Measurements from ENCODE around the gene ADPRS. TPM values are rescaled to one million over a fixed set of nuclear protein-coding genes. Genes with fewer than 3 reads are reported as not detected.

Gene ADPRS
- total RNA-seq, 1 donor from 2014 or later, result 28.7 TPM

GRCh38 chr1:36062315-36062714, 26.4 kb upstream of the ADPRS start:
- Histone ChIP-seq H3K9ac (ENCODE audit: low read length) (no peak overlapping the region), H3K27ac (ENCODE audit: low read depth, low read length) (no peak overlapping the region), H3K27me3 (ENCODE audit: insufficient read depth, low read length) (no peaks in the 10 kb centered on the region), H4K20me1 (ENCODE audit: insufficient read depth, low read length) (no peaks in the 10 kb centered on the region), H3K9me3 (ENCODE audit: insufficient read depth, low read depth, low read length) (no peaks in the 10 kb centered on the region), H3K79me2 (ENCODE audit: insufficient read depth, low read length) (no peaks in the 10 kb centered on the region), H3K36me3 (ENCODE audit: insufficient read depth, low read length) (no peaks in the 10 kb centered on the region), H3K4me3 (ENCODE audit: insufficient read depth, low read depth, low read length) (no peak overlapping the region), H3K4me1 (ENCODE audit: insufficient read depth, low read length) (no peaks in the 10 kb centered on the region), H2AFZ (ENCODE audit: low read depth, low read length) (no peak overlapping the region), H3K4me2 (ENCODE audit: low read length) (no peak overlapping the region)
- no peak overlapping the region for H3K4me3 Mint-ChIP-seq (ENCODE audit: unreplicated experiment)
- no peak for TF ChIP-seq EZH2 (IDR thresholded peaks at IDR 0.05; ENCODE audit: insufficient read depth, low read length)
- TF ChIP-seq CTCF (IDR thresholded peaks at IDR 0.05; ENCODE audit: insufficient read depth, low read depth, low read length), result no peak
- peaks cover 2% of the 10 kb centered on the region for H3K36me3 Mint-ChIP-seq (ENCODE audit: low read depth, unreplicated experiment)
- no peaks in the 10 kb centered on the region for H3K9me3 Mint-ChIP-seq (ENCODE audit: unreplicated experiment)
- no peak for DNase-seq (ENCODE audit: low read depth)
- FAIRE-seq, result no peak
- no peaks in the 10 kb centered on the region for H3K4me1 Mint-ChIP-seq (ENCODE audit: low read depth, unreplicated experiment)
- H3K27me3 Mint-ChIP-seq (ENCODE audit: low read depth, unreplicated experiment), result no peaks in the 10 kb centered on the region
- no peak overlapping the region for H3K27ac Mint-ChIP-seq (ENCODE audit: unreplicated experiment)

GRCh38 chr1:36067871-36068270, 20.8 kb upstream of the ADPRS start:
- TF ChIP-seq EZH2 (IDR thresholded peaks at IDR 0.05; ENCODE audit: insufficient read depth, low read length), result no peak
- TF ChIP-seq CTCF (IDR thresholded peaks at IDR 0.05; ENCODE audit: insufficient read depth, low read depth, low read length), result no peak
- H3K27ac ChIP-seq (ENCODE audit: low read depth, low read length), result no peak overlapping the region
- Mint-ChIP-seq H3K27me3 (ENCODE audit: low read depth, unreplicated experiment) (no peaks in the 10 kb centered on the region), H3K4me1 (ENCODE audit: low read depth, unreplicated experiment) (no peaks in the 10 kb centered on the region), H3K9me3 (ENCODE audit: unreplicated experiment) (no peaks in the 10 kb centered on the region), H3K27ac (ENCODE audit: unreplicated experiment) (no peak overlapping the region), H3K36me3 (ENCODE audit: low read depth, unreplicated experiment) (no peaks in the 10 kb centered on the region), H3K4me3 (ENCODE audit: unreplicated experiment) (no peak overlapping the region)
- no peak overlapping the region for H2AFZ ChIP-seq (ENCODE audit: low read depth, low read length)
- H3K9ac ChIP-seq (ENCODE audit: low read length), result no peak overlapping the region
- H3K4me1 ChIP-seq (ENCODE audit: insufficient read depth, low read length), result no peaks in the 10 kb centered on the region
- no peak overlapping the region for H3K4me2 ChIP-seq (ENCODE audit: low read length)
- no peaks in the 10 kb centered on the region for H3K79me2 ChIP-seq (ENCODE audit: insufficient read depth, low read length)
- DNase-seq (ENCODE audit: low read depth), result no peak
- no peaks in the 10 kb centered on the region for H4K20me1 ChIP-seq (ENCODE audit: insufficient read depth, low read length)
- FAIRE-seq, result no peak
- no peaks in the 10 kb centered on the region for H3K36me3 ChIP-seq (ENCODE audit: insufficient read depth, low read length)
- no peak overlapping the region for H3K4me3 ChIP-seq (ENCODE audit: insufficient read depth, low read depth, low read length)
- H3K27me3 ChIP-seq (ENCODE audit: insufficient read depth, low read length), result no peaks in the 10 kb centered on the region
- H3K9me3 ChIP-seq (ENCODE audit: insufficient read depth, low read depth, low read length), result no peaks in the 10 kb centered on the region

GRCh38 chr1:36068866-36069265, 19.8 kb upstream of the ADPRS start:
- no peaks in the 10 kb centered on the region for H3K9me3 Mint-ChIP-seq (ENCODE audit: unreplicated experiment)
- TF ChIP-seq EZH2 (IDR thresholded peaks at IDR 0.05; ENCODE audit: insufficient read depth, low read length), result no peak
- TF ChIP-seq CTCF (IDR thresholded peaks at IDR 0.05; ENCODE audit: insufficient read depth, low read depth, low read length), result no peak
- Histone ChIP-seq H3K9me3 (ENCODE audit: insufficient read depth, low read depth, low read length) (no peaks in the 10 kb centered on the region), H3K36me3 (ENCODE audit: insufficient read depth, low read length) (no peaks in the 10 kb centered on the region), H4K20me1 (ENCODE audit: insufficient read depth, low read length) (no peaks in the 10 kb centered on the region), H2AFZ (ENCODE audit: low read depth, low read length) (no peak overlapping the region), H3K27me3 (ENCODE audit: insufficient read depth, low read length) (no peaks in the 10 kb centered on the region), H3K9ac (ENCODE audit: low read length) (no peak overlapping the region), H3K4me2 (ENCODE audit: low read length) (no peak overlapping the region), H3K4me1 (ENCODE audit: insufficient read depth, low read length) (no peaks in the 10 kb centered on the region), H3K4me3 (ENCODE audit: insufficient read depth, low read depth, low read length) (no peak overlapping the region), H3K27ac (ENCODE audit: low read depth, low read length) (no peak overlapping the region), H3K79me2 (ENCODE audit: insufficient read depth, low read length) (no peaks in the 10 kb centered on the region)
- H3K4me1 Mint-ChIP-seq (ENCODE audit: low read depth, unreplicated experiment), result no peaks in the 10 kb centered on the region
- H3K27ac Mint-ChIP-seq (ENCODE audit: unreplicated experiment), result no peak overlapping the region
- DNase-seq (ENCODE audit: low read depth) (no peak), FAIRE-seq (no peak)
- no peak overlapping the region for H3K4me3 Mint-ChIP-seq (ENCODE audit: unreplicated experiment)
- H3K27me3 Mint-ChIP-seq (ENCODE audit: low read depth, unreplicated experiment), result no peaks in the 10 kb centered on the region
- no peaks in the 10 kb centered on the region for H3K36me3 Mint-ChIP-seq (ENCODE audit: low read depth, unreplicated experiment)

Data from astrocyte (in vitro differentiated cells and primary cell).